Heart right ventricle (tissue), 16 donors: ENCODE measurements around the gene ROBO1. TPM values are rescaled to one million over a fixed set of nuclear protein-coding genes. Genes with fewer than 3 reads are reported as not detected.
A peak's percentile ranks its signal among the peaks of the same experiment; 100 is the strongest.

Experiments
- ATAC-seq, 8 donors: fragments of 200-7000 bp; cut with Tn5 transposase; one replicate each; pipeline ENCODE4 v1.9.1; 2020; ENCODE audit warnings: mild to moderate bottlenecking in 8 of 8, moderate library complexity in 8 of 8, moderate number of reproducible peaks in 1 of 8
- DNase-seq, 2 donors: peaks; one replicate each; pipeline ENCODE4 v3.0.0-alpha.2; 2020
- H3K27ac ChIP-seq, 10 donors: fragments of 200-600 bp; sonication (generic) in 2 of 10; one replicate each; pipeline versions ENCODE4 v1.5.0 to v1.8.0; 2020 to 2022; ENCODE audit warnings: mild to moderate bottlenecking in 3 of 10
- H3K27me3 ChIP-seq, 7 donors: fragments of 200-600 bp; one replicate each; pipeline ENCODE4 v1.8.0; 2021 to 2022; ENCODE audit warnings: mild to moderate bottlenecking in 2 of 7
- H3K36me3 ChIP-seq, 9 donors: fragments of 200-600 bp; sonication (generic) in 1 of 9; one replicate each; pipeline versions ENCODE4 v1.5.0 to v1.8.0; 2020 to 2022; ENCODE audit warnings: mild to moderate bottlenecking in 2 of 9
- H3K4me1 ChIP-seq, 9 donors: fragments of 200-600 bp; sonication (generic) in 1 of 9; one replicate each; pipeline versions ENCODE4 v1.5.0 to v1.8.0; 2020 to 2022; ENCODE audit warnings: mild to moderate bottlenecking in 4 of 9
- H3K4me3 ChIP-seq, 10 donors: fragments of 200-600 bp; sonication (generic) in 2 of 10; one replicate each; pipeline versions ENCODE4 v1.5.0 to v1.8.0; 2020 to 2022; ENCODE audit warnings: mild to moderate bottlenecking in 7 of 10, moderate library complexity in 2 of 10
- H3K9me3 ChIP-seq, 11 donors: fragments of 200-600 bp in 10 of 11; sonication (generic) in 2 of 11; one replicate each; pipeline versions ENCODE4 v1.5.0 to v1.8.0; 2013 to 2022; ENCODE audit warnings: mild to moderate bottlenecking in 2 of 11, control low read depth in 1 of 11, moderate library complexity in 1 of 11
- WGBS, 2 donors: extraction: QIAGEN DNeasy Blood & Tissue Kit; methylation state at CpG; one replicate each; pipeline ENCODE4 v1.1.7; 2013; ENCODE audit warnings: inconsistent platforms in 1 of 2; 5-methylcytosine and 5-hydroxymethylcytosine counted together
- intact Hi-C, 10 donors: fragments of 100-400 bp; cut with DNase I; formaldehyde crosslinking; loops; one replicate each; pipeline versions ENCODE4 v1.11.1 to v1.14.2; 2022
- polyA plus RNA-seq, 2 donors: library from polyadenylated mRNA; stranded (reverse); fragments of 200-250 nt; gene quantifications; one replicate each; pipeline ENCODE4 v1.2.3, GENCODE V29; 2013
- total RNA-seq, 10 donors: library from RNA; stranded (reverse); fragmentation: NEBNext Ultra II Directional in 3 of 10; extraction: Animal tissue kit (Norgen Biotek cat#: 25700) in 3 of 10; gene quantifications; one replicate each; pipeline versions ENCODE4 v1.2.1 to v1.2.4, GENCODE V29; 2021 to 2023
- TF ChIP-seq, protein P1 (sequence below), 9 donors: fragments of 200-600 bp; sonication (generic) in 2 of 9; IDR thresholded peaks; one replicate each; pipeline versions ENCODE4 v1.5.0 to v1.8.0; 2021 to 2022; ENCODE audit warnings: antibody characterized with exemption in 9 of 9, mild to moderate bottlenecking in 5 of 9, moderate library complexity in 1 of 9
- donor health status: Arrhythmogenic right ventricular cardiomyopathy.
- donor health status: ischemic (EF 13 %, LVEDD 7.1; RV severe dilation, severe dysfunction).
- donor health status: healthy with polysubstance abuse.
- donor health status: DM: no; HTN: yes; CAD: no.
- donor health status: DM: no; HTN: no; CAD: no.
- donor health status: ischemic (EF 25% LVEDD 6.9; RV normal size, moderate dysfunction).
- donor health status: ischemic (EF 25% LVEDD 5.7; RV mildly dilated, moderate dysfunction).
- donor health status: healthy.
- donor health status: DM: yes; HTN: yes; CAD: no.
- donor health status: Ischemic cardiomyopathy.
- donor health status: ischemic (EF 35%, LVEDD 5.7; RV mildly dilated, moderate dysfunction).
- donor health status: nonischemic (EF 11% LVEDD 7.7; RV severe dilation, severe dysfunction).
- donor health status: DM: yes; HTN: yes; CAD: no.
- donor health status: PGD.
- donor health status: ischemic (EF 29% LVEDD 5.4; RV normal size, mild dysfunction).
- donor health status: nonischemic (EF 23%, LVEDD 6.1; RV moderate dilation, normal function).

ROBO1 gene
- total and polyA plus RNA-seq, 12 donors = 2.8 to 13.9 (median 5.6) TPM

DNA sequence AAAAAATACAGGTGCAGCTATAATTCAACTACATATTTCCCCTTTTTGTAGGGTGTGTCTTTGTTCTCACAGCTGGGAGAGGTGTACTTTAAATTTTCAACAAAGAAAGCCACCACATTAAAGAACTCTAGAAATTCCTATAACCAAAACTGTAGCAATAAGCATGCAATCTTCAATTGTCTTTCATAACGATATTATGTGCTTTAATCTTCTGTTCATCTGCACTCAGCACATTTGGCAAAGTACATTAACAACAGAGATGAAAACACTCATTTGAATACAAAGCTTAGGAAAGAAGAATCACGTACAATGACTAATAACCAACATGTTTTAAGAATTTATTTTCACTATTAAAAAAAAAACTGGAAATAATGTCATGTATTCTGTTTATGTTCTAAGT lies 1025.8 kb downstream of the ROBO1 start:
- H3K27ac ChIP-seq = no peak overlapping the region
- H3K36me3 ChIP-seq = no peaks in the 10 kb centered on the region
- intact Hi-C loops = no loop called here
- H3K27me3 ChIP-seq = no peaks in the 10 kb centered on the region
- no peak overlapping the region for H3K4me3 ChIP-seq
- DNase-seq (no peak), ATAC-seq (no peak)
- TF ChIP-seq, protein P1, sequence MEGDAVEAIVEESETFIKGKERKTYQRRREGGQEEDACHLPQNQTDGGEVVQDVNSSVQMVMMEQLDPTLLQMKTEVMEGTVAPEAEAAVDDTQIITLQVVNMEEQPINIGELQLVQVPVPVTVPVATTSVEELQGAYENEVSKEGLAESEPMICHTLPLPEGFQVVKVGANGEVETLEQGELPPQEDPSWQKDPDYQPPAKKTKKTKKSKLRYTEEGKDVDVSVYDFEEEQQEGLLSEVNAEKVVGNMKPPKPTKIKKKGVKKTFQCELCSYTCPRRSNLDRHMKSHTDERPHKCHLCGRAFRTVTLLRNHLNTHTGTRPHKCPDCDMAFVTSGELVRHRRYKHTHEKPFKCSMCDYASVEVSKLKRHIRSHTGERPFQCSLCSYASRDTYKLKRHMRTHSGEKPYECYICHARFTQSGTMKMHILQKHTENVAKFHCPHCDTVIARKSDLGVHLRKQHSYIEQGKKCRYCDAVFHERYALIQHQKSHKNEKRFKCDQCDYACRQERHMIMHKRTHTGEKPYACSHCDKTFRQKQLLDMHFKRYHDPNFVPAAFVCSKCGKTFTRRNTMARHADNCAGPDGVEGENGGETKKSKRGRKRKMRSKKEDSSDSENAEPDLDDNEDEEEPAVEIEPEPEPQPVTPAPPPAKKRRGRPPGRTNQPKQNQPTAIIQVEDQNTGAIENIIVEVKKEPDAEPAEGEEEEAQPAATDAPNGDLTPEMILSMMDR (IDR thresholded peaks at IDR 0.05) = no peak
- 70 to 74% methylated on average over 2 of the region's 2 CpGs for WGBS, 2 donors
- H3K9me3 ChIP-seq = no peaks in the 10 kb centered on the region
- H3K4me1 ChIP-seq = peaks cover 0 to 15% (median 0%) of the 10 kb centered on the region in 9 donors

DNA sequence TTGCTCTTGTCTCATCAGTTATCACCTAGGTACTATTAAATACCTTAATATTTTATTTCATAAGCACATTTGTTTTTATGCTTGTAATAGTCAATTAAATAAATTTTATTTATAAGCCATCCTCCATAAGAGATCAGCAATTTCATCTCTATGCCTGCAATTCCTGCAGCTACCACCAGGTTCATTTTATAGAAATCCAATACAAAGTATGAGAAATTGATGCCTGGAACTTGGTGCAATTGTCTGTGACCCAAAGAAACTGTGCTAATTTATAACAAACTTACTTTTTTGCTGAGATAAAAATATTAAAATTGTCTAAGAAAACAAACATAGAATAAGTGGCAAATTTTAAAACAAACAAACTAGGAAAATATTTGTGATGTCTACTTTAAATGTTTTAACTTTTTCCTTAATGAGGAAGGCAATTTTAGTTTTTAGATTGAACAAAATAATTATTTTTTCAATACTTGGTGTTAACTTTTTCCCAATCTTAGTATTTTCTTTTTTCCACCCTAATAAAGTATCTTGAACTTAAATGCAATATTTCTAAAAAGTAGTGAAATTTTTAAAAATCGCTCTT lies 1026.6 kb downstream of the ROBO1 start:
- no peak for ATAC-seq
- intact Hi-C loops = no loop called here
- TF ChIP-seq, protein P1 (IDR thresholded peaks at IDR 0.05) = peak in 6 of 9 donors; percentile 10 to 52 (median 28)

DNA sequence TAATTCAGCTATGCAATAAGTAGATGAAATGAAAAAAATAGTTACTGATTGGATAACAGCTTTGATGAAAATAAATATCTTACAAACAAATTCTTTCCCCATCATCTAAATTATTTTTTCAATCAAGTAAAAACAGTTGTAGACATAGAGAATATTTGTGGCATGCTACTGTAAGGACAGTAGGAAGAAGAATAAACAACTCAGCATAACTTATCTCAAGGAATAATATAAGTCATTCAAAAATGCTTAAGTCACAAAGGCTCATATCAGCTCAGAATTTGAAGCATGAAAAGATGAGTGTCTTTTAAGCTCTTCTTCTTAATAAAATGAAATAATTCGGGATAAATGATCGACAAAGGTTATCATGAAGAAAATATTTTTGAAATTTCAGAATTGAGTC lies 1029.0 kb downstream of the ROBO1 start:
- DNase-seq (no peak), ATAC-seq (no peak)
- no peak overlapping the region for H3K27ac ChIP-seq
- intact Hi-C loops = no loop called here
- H3K36me3 ChIP-seq = no peaks in the 10 kb centered on the region
- no peak overlapping the region for H3K4me3 ChIP-seq
- no peaks in the 10 kb centered on the region for H3K9me3 ChIP-seq
- no peaks in the 10 kb centered on the region for H3K27me3 ChIP-seq
- H3K4me1 ChIP-seq = peaks cover 0 to 19% (median 0%) of the 10 kb centered on the region in 9 donors
- TF ChIP-seq, protein P1 (IDR thresholded peaks at IDR 0.05) = no peak
- WGBS, 2 donors = 82 to 86% methylated on average over 2 of the region's 2 CpGs

More for the DNA sequence above, 1026.6 kb downstream of the ROBO1 start:
- peaks cover 0 to 19% (median 0%) of the 10 kb centered on the region in 9 donors for H3K4me1 ChIP-seq
- H3K27ac ChIP-seq = no peak overlapping the region
- no peaks in the 10 kb centered on the region for H3K36me3 ChIP-seq
- 97 to 98% methylated on average over 1 of the region's 1 CpG for WGBS, 2 donors
- H3K9me3 ChIP-seq = no peaks in the 10 kb centered on the region
- H3K4me3 ChIP-seq = no peak overlapping the region
- H3K27me3 ChIP-seq = no peaks in the 10 kb centered on the region
- no peak for DNase-seq

DNA sequence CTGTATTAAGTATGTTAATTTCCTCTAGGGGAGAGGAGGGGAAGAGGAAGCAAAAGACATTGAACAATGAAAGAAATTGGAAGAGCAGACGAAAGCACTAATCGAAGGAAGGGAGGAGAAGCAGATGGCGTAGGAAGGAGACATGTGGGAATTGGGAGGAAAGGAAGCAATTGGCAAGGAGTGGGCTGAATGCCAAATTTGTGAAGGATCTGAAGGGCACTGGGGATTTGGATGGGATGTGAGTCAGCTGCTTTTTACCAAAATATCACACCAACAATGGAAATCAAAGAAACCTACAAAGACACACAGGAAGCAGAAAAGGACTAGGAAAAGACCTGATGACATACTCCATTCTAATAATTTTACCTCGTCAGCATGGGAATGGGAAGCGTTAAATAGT lies 1029.8 kb downstream of the ROBO1 start:
- intact Hi-C loops = no loop called here
- no peaks in the 10 kb centered on the region for H3K9me3 ChIP-seq
- H3K27me3 ChIP-seq = no peaks in the 10 kb centered on the region
- no peaks in the 10 kb centered on the region for H3K36me3 ChIP-seq
- TF ChIP-seq, protein P1 (IDR thresholded peaks at IDR 0.05) = no peak
- H3K4me1 ChIP-seq = peaks cover 0 to 19% (median 0%) of the 10 kb centered on the region in 9 donors
- H3K4me3 ChIP-seq = no peak overlapping the region
- DNase-seq (peak in 1 of 2 donors; percentile 28), ATAC-seq (peak in 4 of 8 donors; percentile 37 to 92 (median 73))
- WGBS, 2 donors = 49 to 58% methylated on average over 5 of the region's 5 CpGs
- no peak overlapping the region for H3K27ac ChIP-seq
